Ovary (tissue), 3 donors: Measurements from ENCODE around the gene ZDHHC17.

Experiments
- CTCF ChIP-seq, 3 donors: fragments of 450-650 bp in 2 of 3; fragments of 200-600 bp in 1 of 3; IDR thresholded peaks; one replicate each; pipeline versions ENCODE4 v1.5.1 to v1.8.0; 2016 to 2022; ENCODE audit warnings: antibody characterized with exemption in 3 of 3, mild to moderate bottlenecking in 1 of 3
- EP300 ChIP-seq: sonication (generic); formaldehyde crosslinking; IDR thresholded peaks from one replicate; pipeline ENCODE4 v1.6.1; 2017; ENCODE audit warnings: antibody characterized with exemption
- POLR2A ChIP-seq: fragments of 450-650 bp; IDR thresholded peaks from one replicate; pipeline ENCODE4 v1.6.1; 2017; ENCODE audit warnings: antibody characterized with exemption, mild to moderate bottlenecking, moderate library complexity
- donor health status: DM: no; HTN: no; CAD: no.

- TF ChIP-seq CTCF (IDR thresholded peaks at IDR 0.05) (no peak), POLR2A (no peak), EP300 (no peak)
Measured at GRCh38 chr12:76804435-76804976, 40.6 kb downstream of the ZDHHC17 start.
